Raji (cell line): ENCODE measurements around the gene NTM.

Experiments
- POLR2A ChIP-seq: IDR thresholded peaks from 2 replicates; pipeline ENCODE4 v1.6.1; 2011; ENCODE audit warnings: low read depth, low read length, control low read depth; ENCODE audit not compliant: insufficient read depth

The NTM gene

DNA sequence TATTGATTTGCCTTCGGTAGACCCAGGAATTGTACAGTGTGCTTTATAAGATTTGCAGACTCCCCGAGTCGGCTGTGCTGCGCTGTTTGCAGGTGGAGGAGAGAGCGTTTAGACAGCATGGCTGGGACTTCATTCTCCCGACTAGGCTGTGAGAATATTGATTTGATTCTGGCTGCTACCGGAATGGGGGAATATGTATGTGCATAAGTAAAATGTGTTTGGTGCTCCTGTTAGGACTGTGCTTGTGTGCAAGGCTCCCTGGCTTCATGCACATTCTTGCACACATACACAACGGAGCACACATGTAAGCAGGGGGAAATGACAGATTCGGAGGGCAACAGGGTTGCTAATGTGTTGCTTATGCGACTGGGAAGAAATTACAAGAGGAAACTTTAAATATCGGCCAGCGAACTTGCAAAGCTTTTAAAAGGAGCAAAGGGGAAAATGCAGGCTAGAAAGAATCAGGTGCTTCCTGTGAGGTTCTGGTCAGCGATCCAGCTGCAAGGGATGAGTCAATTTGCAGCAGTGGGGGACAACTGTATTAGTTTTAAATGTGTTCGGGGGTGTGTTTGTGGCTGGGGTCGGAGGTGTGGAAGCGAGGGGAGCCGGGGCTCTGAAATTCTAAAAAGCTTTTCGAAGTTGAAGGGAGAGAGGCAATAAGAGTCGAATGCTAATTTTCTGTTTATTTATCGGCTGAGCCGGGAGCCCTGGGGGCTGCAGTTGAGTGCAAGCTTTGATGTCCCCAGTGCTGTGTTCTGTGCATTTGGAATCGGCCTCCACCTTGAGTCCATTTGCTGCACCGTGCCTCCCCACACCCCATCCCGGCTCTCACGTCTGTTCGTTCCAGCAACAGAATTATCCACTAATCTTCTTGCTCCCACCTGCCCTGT, 731 bp downstream of the NTM start:
- TF ChIP-seq POLR2A = no peak

DNA sequence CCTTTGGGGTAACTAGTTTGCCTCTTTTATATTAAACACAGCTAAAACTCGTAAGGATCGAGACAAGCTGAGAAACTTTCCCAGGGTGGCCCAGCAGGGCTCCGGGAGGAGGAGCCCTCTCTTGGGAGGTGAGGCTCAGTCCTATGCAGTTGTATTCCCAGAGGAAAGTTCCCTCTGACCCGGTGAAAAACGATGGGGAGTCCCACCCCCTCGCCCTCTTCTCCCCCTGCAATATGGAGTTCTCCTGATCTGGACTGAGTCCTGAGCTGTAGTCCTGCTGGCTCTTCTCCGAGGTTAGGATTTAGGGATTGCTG, 1.3 kb downstream of the NTM start:
- TF ChIP-seq POLR2A = no peak

DNA sequence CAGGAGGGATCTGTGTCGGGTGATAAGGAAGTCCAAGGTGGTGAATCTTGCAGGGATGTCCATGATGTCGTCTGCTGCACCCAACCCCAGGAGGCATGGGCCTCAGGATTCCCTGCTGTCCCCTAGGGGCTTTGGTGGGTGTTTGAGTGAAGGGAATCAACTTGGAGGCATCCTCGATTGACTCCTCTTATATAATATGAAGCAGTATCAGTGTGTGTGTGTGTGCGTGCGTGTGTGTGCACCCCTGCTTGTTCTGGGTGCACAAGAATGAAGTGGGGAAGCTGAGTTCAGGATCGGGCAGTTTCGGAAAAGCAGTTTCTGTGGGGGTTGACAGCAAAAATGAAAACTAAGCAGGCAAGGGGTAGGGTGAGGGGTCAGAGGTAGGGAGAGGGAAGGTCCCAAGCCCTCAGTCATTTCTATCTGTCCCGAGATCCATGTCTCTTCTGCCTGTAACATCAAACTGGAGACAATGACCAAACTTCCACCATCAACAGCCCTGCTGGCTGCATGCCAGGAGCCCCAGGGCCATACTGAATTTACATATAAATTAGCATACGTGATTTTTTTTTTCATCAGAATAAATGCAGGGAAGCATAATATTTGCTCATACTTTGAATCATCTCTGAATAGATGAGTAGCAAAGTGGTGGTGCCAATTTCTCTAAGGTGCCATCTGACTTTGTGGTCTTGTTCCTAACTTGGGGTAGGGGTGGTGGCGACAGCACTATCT, 2.0 kb downstream of the NTM start:
- TF ChIP-seq POLR2A = no peak

DNA sequence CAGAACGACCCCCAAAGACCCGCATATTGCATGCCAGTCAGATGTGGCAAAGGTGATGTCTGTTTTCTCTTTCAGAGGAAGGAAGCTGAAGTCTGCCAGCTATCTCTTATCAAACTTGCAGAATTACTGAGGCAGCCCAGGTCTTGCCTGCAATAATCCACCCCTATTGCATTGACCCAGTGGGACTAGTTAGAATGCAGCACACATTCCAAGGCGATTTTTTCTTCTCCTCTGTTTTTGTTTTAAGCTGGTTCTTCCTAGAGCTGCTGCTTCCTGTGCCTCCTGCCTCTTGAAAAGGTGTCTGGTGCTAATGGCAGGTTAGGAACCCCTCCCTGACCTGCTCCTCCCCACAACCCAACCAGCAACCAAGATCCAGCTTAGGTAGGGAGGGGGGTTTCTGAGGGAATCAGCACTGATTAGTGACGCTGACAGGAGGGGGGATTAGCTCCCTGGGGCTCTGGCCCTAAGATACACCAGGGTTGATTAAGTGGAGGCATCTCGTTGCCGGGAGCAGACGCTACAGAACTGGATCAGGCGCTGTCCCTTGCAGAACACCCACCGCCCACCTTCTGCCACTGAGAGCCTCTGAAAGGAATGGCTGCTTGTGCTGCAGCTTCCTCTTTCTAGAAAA, 2.8 kb downstream of the NTM start:
- no peak for TF ChIP-seq POLR2A

DNA sequence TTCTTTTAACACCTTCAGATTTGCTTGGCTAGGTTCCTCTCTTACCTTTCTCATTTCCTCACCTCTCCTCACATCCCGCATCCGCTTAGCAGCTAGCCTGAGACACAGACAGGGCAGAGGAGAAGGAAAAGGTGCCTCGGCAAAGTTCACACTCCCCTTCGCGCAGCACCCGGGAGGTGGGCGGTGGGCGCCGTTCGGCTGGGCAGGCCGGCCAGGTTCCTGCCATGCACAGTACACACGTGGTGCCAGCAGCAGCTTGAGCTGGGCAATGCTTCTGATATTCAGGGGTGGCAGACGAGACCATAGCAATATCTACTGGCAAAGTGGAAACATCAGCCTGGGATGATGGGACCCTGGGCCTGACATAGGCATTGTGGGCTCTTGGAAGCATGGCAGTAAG, 3.3 kb downstream of the NTM start:
- no peak for TF ChIP-seq POLR2A

DNA sequence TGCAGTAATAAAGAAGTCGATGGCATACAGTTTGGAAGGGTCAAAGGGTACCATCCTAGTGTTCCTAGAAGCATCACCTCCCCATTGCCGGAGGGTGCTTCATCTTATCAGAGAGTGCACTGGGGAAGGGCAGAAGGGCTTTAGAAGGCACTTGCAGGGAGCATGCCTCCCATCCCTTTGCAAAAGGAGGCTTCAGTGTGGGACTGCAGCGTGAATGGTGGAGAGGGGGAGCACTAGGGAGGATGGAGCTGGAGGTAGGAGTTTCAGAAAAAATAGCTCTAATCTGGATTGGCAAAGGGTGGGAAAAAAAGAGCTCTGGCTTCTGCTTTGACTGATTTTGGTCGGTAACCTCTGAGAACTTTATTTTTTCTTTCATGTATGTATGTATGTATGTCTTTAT, 5.0 kb downstream of the NTM start:
- TF ChIP-seq POLR2A = no peak

DNA sequence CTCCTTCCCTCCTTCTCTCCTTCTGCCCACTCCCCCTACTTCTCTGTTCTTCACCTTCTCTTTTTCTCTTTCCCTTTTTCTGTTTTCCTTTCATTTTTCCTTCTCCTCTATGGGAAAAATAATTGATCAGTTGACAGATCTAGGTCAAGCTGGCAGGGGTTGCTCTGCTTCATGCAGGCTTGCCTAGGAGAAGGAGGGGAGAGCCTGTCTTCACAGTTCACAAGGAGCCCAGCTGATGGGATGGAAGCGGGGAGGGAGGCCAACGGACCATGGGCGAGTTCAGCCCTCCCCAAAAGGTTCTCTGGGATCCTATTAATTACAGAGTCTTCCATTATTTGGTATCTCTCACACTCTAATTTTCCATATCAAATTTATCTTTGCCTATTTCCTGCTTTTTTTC, 5.5 kb downstream of the NTM start:
- no peak for TF ChIP-seq POLR2A

DNA sequence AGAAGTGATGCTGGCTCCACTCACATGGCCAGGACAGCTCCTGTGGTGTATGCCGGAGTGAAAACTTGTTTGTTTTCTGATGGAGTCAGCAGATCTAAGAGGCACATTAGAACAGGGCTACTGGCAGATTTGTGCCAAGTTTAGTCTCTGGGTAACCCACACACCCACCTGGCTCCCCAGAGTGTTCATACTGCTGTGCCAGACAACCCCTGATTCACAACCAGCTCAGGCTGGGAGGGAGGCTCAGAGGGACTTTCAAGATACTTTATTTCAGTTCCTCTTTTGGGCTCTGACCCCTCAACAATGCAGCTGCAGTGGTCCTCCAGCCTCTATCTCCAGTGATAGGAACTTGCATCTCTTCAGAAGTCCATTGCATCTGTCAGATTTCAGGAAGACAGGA, 8.5 kb downstream of the NTM start:
- no peak for TF ChIP-seq POLR2A

DNA sequence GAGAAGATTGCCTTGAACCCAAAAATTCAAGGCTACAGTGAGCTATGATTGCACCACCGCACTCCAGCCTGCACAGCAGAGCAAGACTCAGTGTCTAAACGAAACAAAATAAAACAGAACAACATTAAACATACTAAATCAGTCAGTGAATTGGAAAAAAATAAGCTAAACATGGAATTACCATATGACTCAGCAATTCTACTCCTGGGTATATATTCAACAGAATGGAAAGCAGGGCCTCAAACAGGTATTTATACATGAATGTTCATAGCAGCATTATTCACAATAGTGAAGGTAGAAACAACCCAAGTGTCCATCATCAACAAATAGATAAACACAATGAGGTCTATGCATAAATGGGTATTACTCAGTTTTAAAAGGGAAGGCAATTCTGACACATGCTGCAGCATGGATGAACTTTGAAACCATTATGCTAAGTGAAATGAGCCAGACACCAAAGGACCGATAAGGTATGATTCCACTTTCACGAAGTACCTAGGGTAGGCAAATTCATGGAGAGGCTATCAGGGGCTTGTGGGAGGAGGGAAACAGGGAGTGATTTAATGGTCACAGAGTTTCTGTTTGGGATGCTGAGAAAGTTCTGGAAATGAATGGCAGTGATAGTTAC, 15.5 kb downstream of the NTM start:
- TF ChIP-seq POLR2A = no peak

DNA sequence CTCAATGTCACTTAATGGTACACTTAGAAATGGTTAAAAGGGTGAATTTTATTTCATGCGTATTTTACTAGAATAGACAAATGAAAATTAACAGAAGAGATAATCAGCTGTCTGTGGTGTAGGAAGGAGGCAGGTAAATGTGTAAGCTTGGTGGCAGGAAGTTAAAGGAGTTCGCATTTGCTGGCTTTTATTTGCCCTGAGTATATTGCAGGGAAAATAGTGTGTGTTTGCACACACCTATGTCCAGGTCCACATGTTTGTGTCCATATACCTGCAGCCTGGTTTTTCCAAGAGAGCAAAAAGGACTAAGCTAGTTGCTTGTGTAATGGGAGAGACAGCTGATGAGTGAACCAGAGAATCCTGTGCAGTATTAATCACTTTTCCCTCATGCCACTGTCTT, 16.0 kb downstream of the NTM start:
- TF ChIP-seq POLR2A = no peak

DNA sequence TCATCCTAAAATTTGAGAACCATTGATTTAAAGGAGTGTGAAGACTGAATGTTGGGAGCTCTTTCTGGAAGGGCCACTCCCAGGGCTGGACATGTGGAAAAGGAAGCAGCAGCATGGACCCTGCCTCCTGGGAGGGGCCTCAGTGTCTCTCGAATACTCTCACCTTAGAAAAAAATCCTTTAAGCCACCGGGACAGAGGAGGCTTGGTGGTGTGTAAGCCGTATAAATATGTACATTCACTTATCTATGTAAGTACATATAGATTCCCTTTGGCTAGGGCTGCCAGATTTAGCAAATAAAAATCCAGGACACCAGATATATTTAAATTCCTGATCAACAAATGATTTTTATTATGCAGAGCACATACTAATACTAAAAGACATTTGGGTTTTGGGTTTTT, 17.6 kb downstream of the NTM start:
- TF ChIP-seq POLR2A = no peak

DNA sequence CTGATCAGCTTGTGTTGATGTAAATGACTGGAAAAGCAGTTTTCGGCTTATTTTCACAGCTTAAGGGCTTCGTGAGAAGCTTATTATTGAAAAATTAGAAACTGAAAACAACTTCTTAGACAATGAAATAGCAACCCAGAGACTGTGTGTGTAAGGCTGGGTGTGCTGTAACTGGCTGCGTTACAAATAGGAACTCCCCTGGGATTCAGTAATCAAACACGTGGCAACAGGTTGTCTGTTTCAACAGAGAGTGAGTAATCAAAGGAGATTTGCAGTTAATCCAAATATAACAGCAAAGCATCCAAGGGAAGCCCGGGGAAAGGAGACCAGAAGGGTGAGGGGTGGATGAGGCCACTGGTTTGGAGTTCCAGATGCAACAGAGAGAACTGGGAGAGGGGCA, 19.2 kb downstream of the NTM start:
- TF ChIP-seq POLR2A = no peak

DNA sequence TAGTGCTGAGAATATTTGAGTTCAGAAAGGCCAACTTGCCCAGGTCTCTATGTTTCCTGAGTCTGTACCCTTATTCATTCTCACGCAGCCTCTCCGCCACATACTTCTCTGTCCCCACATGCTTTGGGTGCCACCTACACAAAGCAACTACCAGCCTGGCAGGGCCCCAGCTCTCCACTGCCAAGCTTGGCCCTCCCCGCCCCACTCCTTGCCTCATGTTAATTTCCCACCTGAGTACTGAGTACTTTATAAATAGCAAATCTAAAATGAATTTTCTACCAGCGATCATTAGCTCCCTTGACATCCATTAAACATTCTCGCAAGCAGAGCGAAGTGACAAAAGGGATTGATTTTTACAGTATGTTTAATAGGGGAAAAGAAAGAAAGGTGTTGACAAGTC, 20.8 kb downstream of the NTM start:
- no peak for TF ChIP-seq POLR2A

DNA sequence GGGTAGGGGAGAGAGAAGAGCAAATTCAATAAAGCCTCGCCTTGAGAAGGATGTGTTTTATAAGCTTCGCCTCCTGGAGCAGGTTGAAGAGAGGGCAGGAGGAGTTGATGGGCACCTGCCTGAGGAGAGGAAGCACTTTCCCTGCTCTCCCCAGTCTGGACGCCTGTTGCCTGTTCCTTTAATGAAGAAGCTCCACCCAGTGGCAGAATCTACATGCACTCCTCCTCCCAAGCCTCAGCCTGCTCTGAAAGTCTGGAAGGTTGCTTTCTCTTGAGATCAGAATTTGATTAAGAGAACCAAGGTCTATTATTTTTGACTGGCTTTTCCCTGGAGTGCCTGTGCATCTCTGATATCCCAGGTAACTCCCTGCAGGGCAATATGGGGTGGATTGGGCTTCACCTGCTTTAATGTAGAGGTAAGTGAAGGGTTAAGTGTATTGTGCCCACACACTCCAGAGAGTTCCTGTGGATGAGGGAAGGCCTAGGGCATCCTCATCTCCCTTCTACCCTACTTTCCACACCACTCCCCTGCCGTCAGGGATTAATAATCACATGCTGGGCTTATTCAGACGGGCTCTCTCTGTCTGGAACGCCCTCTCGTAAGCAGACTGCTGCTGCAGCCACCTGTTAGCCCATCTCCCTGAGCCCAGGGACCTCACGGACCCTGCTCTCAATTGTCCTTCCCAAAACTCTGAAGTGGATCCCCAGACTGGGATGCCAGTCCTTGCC, 22.3 kb downstream of the NTM start:
- TF ChIP-seq POLR2A = no peak

DNA sequence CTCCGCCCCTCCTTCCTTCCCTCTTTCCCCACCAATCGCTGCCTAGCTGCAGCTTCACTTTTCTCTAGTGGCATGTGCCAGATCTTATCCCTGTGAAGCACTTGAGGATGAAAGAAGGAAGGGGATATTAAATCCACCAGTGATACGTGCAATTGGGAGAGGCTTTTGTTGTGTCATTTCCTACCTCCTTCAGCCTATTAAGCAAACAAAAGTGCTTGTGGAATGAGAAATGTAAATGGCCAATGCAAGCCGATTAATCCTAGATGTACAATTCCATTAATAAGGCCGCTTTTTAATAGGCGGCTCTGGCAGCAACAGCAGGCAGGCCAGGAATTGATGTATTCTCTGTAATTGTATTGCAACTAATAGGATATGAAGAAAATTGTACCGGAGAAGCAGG, 23.3 kb downstream of the NTM start:
- no peak for TF ChIP-seq POLR2A
